Fibroblast of lung (primary cell): ENCODE measurements around the gene CEMIP. TPM values are rescaled to one million over a fixed set of nuclear protein-coding genes. Genes with fewer than 3 reads are reported as not detected.

ENCODE experiments used
- DNase-seq, 2 donors: peaks; one replicate each; pipeline versions ENCODE4 v3.0.0 to v3.0.0-alpha.2; 2010; ENCODE audit warnings: low read depth in 2 of 2
- H2AFZ ChIP-seq: 2 replicates; pipeline ENCODE4 v1.5.1; 2012; ENCODE audit warnings: low read length, control low read depth, inconsistent platforms
- H3K27ac ChIP-seq: 2 replicates; pipeline ENCODE4 v1.5.1; 2011; ENCODE audit warnings: low read length, control low read depth; ENCODE audit not compliant: insufficient read depth
- H3K27me3 ChIP-seq: 2 replicates; pipeline ENCODE4 v1.5.1; 2011; ENCODE audit warnings: mild to moderate bottlenecking, low read length; ENCODE audit not compliant: control insufficient read depth, insufficient read depth
- H3K36me3 ChIP-seq: 2 replicates; pipeline ENCODE4 v1.5.1; 2011; ENCODE audit warnings: low read length; ENCODE audit not compliant: control insufficient read depth, insufficient read depth
- H3K4me1 ChIP-seq: 2 replicates; pipeline ENCODE4 v1.5.1; 2011; ENCODE audit warnings: low read length; ENCODE audit not compliant: control insufficient read depth, insufficient read depth; ENCODE audit errors: extremely low read depth
- H3K4me2 ChIP-seq: 2 replicates; pipeline ENCODE4 v1.5.1; 2011; ENCODE audit warnings: low read length, control low read depth; ENCODE audit not compliant: insufficient read depth; ENCODE audit errors: extremely low read depth
- H3K4me3 ChIP-seq, 4 experiments: fragments of 200-600 bp in 1 of 4; sonication (generic) in 1 of 4; replicated peaks in 1 of 4; 2 replicates each; pipeline ENCODE4 v1.5.1; 2011 to 2016; ENCODE audit warnings: low read length in 4 of 4, low read depth in 3 of 4, mild to moderate bottlenecking in 3 of 4, control low read depth in 2 of 4, inconsistent platforms in 1 of 4, mixed read lengths in 1 of 4; ENCODE audit not compliant: insufficient read depth in 1 of 4; ENCODE audit errors: control extremely low read depth in 1 of 4
- H3K79me2 ChIP-seq: 2 replicates; pipeline ENCODE4 v1.5.1; 2012; ENCODE audit warnings: mild to moderate bottlenecking, low read length, inconsistent platforms; ENCODE audit not compliant: control insufficient read depth, insufficient read depth
- H3K9ac ChIP-seq: 2 replicates; pipeline ENCODE4 v1.5.1; 2011; ENCODE audit warnings: mild to moderate bottlenecking, low read length, control low read depth; ENCODE audit not compliant: insufficient read depth
- H3K9me3 ChIP-seq: 2 replicates; pipeline ENCODE4 v1.5.1; 2012; ENCODE audit warnings: low read depth, low read length; ENCODE audit not compliant: control insufficient read depth, insufficient read depth
- H4K20me1 ChIP-seq: 2 replicates; pipeline ENCODE4 v1.5.1; 2011; ENCODE audit warnings: low read length; ENCODE audit not compliant: control insufficient read depth, insufficient read depth; ENCODE audit errors: extremely low read depth
- EZH2 ChIP-seq: IDR thresholded peaks from 2 replicates; pipeline ENCODE4 v1.5.1; 2012; ENCODE audit warnings: low read length, control low read depth, mild to moderate bottlenecking; ENCODE audit errors: missing control alignments
- polyA plus RNA-seq, 2 donors: library from polyadenylated mRNA; depleted of rRNA in 1 of 2; stranded (reverse) in 1 of 2; unstranded in 1 of 2; fragments of >200 nt; gene quantifications; 2 replicates each; pipeline ENCODE4 v1.2.1, GENCODE V29; 2011 to 2012; ENCODE audit warnings: missing spikeins in 1 of 2
- total RNA-seq: library from RNA; depleted of rRNA; stranded (reverse); fragments of >200 nt; gene quantifications from 2 replicates; pipeline ENCODE4 v1.2.1, GENCODE V29; 2014
- TF ChIP-seq, protein P1 (sequence below), 2 donors: IDR thresholded peaks in 1 of 2; conservative IDR thresholded peaks in 1 of 2; 1 replicate in 1 of 2; 2 replicates in 1 of 2; pipeline ENCODE4 v1.5.1; 2011 to 2012; ENCODE audit warnings: low read length in 2 of 2, control low read depth in 1 of 2, inconsistent platforms in 1 of 2, low read depth in 1 of 2, mild to moderate bottlenecking in 1 of 2

CEMIP gene
- total and polyA plus RNA-seq, 2 donors (not counting 1 experiment from before 2014, with no cell fraction given): 946 to 1,190 TPM

DNA sequence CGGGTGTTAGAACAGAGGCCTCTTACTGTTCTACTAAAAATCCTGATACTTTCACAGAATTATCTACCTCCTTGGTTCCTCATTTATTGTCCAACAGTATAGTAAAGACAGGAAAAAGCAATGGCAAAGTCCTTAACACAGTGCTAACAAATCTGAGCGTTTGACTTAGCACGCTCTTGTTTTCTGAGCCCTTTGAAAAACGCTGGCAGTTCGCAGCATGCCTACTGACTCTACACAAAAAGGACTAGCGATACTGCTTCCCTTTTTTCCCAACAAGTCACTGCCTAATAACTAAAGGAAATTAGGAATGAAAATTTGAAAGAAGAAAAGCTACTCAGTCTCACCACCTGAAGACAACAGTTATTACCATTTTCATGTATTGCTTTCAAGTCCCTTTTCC is 34.8 kb upstream of the CEMIP start:
- Histone ChIP-seq H3K9me3 (no peaks in the 10 kb centered on the region), H3K4me3 (no peak overlapping the region), H3K27me3 (no peaks in the 10 kb centered on the region), H4K20me1 (no peaks in the 10 kb centered on the region), H3K79me2 (peaks cover 29% of the 10 kb centered on the region), H3K4me2 (peak overlapping the region; percentile 4), H3K27ac (peak overlapping the region; percentile 40), H3K9ac (no peak overlapping the region), H3K36me3 (peaks cover 2% of the 10 kb centered on the region), H2AFZ (no peak overlapping the region), H3K4me1 (peaks cover 5% of the 10 kb centered on the region)
- peak in 1 of 2 donors; percentile 30 for DNase-seq
- TF ChIP-seq, protein P1, sequence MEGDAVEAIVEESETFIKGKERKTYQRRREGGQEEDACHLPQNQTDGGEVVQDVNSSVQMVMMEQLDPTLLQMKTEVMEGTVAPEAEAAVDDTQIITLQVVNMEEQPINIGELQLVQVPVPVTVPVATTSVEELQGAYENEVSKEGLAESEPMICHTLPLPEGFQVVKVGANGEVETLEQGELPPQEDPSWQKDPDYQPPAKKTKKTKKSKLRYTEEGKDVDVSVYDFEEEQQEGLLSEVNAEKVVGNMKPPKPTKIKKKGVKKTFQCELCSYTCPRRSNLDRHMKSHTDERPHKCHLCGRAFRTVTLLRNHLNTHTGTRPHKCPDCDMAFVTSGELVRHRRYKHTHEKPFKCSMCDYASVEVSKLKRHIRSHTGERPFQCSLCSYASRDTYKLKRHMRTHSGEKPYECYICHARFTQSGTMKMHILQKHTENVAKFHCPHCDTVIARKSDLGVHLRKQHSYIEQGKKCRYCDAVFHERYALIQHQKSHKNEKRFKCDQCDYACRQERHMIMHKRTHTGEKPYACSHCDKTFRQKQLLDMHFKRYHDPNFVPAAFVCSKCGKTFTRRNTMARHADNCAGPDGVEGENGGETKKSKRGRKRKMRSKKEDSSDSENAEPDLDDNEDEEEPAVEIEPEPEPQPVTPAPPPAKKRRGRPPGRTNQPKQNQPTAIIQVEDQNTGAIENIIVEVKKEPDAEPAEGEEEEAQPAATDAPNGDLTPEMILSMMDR (conservative IDR thresholded peaks at IDR 0.05 in 1 of 2, IDR thresholded peaks at IDR 0.05 in 1 of 2; ENCODE audit: low read depth in 1 of 2, low read length in 2 of 2): no peak
- TF ChIP-seq EZH2: no peak

DNA sequence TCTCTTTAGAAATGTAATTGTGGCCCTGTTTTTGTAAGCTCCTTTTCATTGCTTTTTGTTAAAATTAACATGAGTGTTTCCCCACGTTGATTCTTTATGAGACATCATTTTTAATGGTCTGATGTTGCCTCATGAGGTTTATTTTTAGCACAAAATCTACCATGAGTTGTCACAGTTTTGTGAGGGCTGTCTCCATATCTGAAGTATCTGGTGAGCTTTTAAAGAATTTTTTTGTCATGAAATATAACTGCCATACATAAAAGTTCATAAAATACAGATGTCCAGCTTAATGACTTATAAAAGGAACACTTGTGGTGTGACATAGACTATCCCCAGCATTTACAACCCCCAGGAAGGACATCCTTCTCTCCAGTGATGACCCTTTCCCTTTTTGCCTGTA is 34.3 kb upstream of the CEMIP start:
- peak overlapping the region; percentile 25 for H3K4me2 ChIP-seq

DNA sequence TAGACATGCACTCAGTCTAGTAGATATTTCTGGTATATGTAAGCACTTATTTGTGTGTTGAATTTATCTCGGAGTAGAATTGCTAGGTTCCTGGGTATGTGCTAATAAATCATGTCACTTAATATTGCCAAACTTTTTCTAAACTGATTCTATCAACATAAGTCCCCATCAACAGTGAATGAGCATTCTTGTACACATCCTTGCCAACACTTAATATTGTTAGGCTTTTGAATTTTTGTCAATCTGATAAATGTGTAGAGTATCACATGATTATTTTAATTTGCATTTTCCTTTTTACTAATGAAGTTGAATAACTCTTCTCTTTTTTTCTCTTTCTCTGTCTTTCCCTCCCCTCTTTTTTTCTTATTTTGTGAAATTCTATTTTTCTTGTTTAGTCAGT is 33.3 kb upstream of the CEMIP start:
- peaks cover 25% of the 10 kb centered on the region for H3K79me2 ChIP-seq
- H3K27me3 ChIP-seq: no peaks in the 10 kb centered on the region
- no peak for DNase-seq
- H2AFZ ChIP-seq: no peak overlapping the region
- H3K27ac ChIP-seq: no peak overlapping the region
- no peaks in the 10 kb centered on the region for H4K20me1 ChIP-seq
- H3K36me3 ChIP-seq: peaks cover 4% of the 10 kb centered on the region
- no peak overlapping the region for H3K9ac ChIP-seq
- peaks cover 5% of the 10 kb centered on the region for H3K4me1 ChIP-seq
- no peak overlapping the region for H3K4me2 ChIP-seq
- H3K9me3 ChIP-seq: no peaks in the 10 kb centered on the region
- no peak overlapping the region for H3K4me3 ChIP-seq
- no peak for TF ChIP-seq EZH2

More for the DNA sequence above, 34.3 kb upstream of the CEMIP start:
- Histone ChIP-seq H3K4me3 (no peak overlapping the region), H3K27ac (peak overlapping the region; percentile 57), H3K79me2 (peaks cover 29% of the 10 kb centered on the region), H4K20me1 (no peaks in the 10 kb centered on the region), H2AFZ (no peak overlapping the region), H3K27me3 (no peaks in the 10 kb centered on the region), H3K4me1 (peaks cover 5% of the 10 kb centered on the region), H3K36me3 (peaks cover 4% of the 10 kb centered on the region), H3K9me3 (no peaks in the 10 kb centered on the region), H3K9ac (no peak overlapping the region)
- TF ChIP-seq, protein P1 (conservative IDR thresholded peaks at IDR 0.05 in 1 of 2, IDR thresholded peaks at IDR 0.05 in 1 of 2; ENCODE audit: low read depth in 1 of 2, low read length in 2 of 2): no peak
- TF ChIP-seq EZH2: no peak
- DNase-seq: peak; percentile 9 to 48
